ENCODE data around the gene MRPL53. TPM values are rescaled to one million over a fixed set of nuclear protein-coding genes. Genes with fewer than 3 reads are reported as not detected.
A peak's percentile ranks its signal among the peaks of the same experiment; 100 is the strongest.

Gene MRPL53
- total and polyA plus RNA-seq, 4 donors: 12.6 to 72.5 (median 36.1) TPM

GRCh38 chr2:74511104-74511989 is 38.9 kb upstream of the MRPL53 start:
- DNase-seq (ENCODE audit: low spot score): no peak
- Histone ChIP-seq H3K4me3 (ENCODE audit: low read depth in 1 of 3, low read length in 3 of 3) (no peak overlapping the region), H3K27ac (ENCODE audit: low read depth in 1 of 2, low read length in 2 of 2) (no peak overlapping the region), H3K9ac (ENCODE audit: low read depth in 1 of 2, low read length in 2 of 2) (no peak overlapping the region), H3K9me3 (ENCODE audit: control insufficient read depth in 4 of 4, low read length in 3 of 4) (no peaks in the 10 kb centered on the region), H3K27me3 (ENCODE audit: control insufficient read depth in 4 of 4, insufficient read depth in 4 of 4, low read length in 3 of 4) (peaks cover 7 to 20% (median 10%) of the 10 kb centered on the region in 4 donors), H3K36me3 (ENCODE audit: control insufficient read depth in 4 of 4, insufficient read depth in 3 of 4, low read depth in 1 of 4, low read length in 3 of 4) (no peaks in the 10 kb centered on the region), H3K4me1 (ENCODE audit: control insufficient read depth in 4 of 4, insufficient read depth in 4 of 4, low read length in 3 of 4) (peaks cover 16 to 31% (median 21%) of the 10 kb centered on the region in 4 donors)
- 36% methylated on average over 11 of the region's 11 CpGs for WGBS
- no peak for TF ChIP-seq ZBTB33 (IDR thresholded peaks at IDR 0.05)
- TF ChIP-seq NR2F2 (IDR thresholded peaks at IDR 0.05): no peak
- TF ChIP-seq FOXA2 (IDR thresholded peaks at IDR 0.05): no peak
- no peak for TF ChIP-seq HNF4G (IDR thresholded peaks at IDR 0.05)
- TF ChIP-seq HNF4A (conservative IDR thresholded peaks at IDR 0.05): no peak
- TF ChIP-seq YY1 (IDR thresholded peaks at IDR 0.05): no peak

GRCh38 chr2:74510272-74510671 is 37.8 kb upstream of the MRPL53 start:
- Histone ChIP-seq H3K9me3 (ENCODE audit: control insufficient read depth in 4 of 4, low read length in 3 of 4) (no peaks in the 10 kb centered on the region), H3K27ac (ENCODE audit: low read depth in 1 of 2, low read length in 2 of 2) (no peak overlapping the region), H3K9ac (ENCODE audit: low read depth in 1 of 2, low read length in 2 of 2) (no peak overlapping the region), H3K4me1 (ENCODE audit: control insufficient read depth in 4 of 4, insufficient read depth in 4 of 4, low read length in 3 of 4) (peaks cover 9 to 29% (median 20%) of the 10 kb centered on the region in 4 donors), H3K4me3 (ENCODE audit: low read depth in 1 of 3, low read length in 3 of 3) (no peak overlapping the region), H3K36me3 (ENCODE audit: control insufficient read depth in 4 of 4, insufficient read depth in 3 of 4, low read depth in 1 of 4, low read length in 3 of 4) (peaks cover 0 to 6% (median 2%) of the 10 kb centered on the region in 4 donors), H3K27me3 (ENCODE audit: control insufficient read depth in 4 of 4, insufficient read depth in 4 of 4, low read length in 3 of 4) (peaks cover 4 to 20% (median 9%) of the 10 kb centered on the region in 4 donors)
- no peak for DNase-seq (ENCODE audit: low spot score)
- TF ChIP-seq RXRA (IDR thresholded peaks at IDR 0.05) (no peak), HNF4A (conservative IDR thresholded peaks at IDR 0.05) (no peak), MAX (IDR thresholded peaks at IDR 0.05) (no peak)
- 80% methylated on average over 4 of the region's 4 CpGs for WGBS

GRCh38 chr2:74507926-74508520 is 35.5 kb upstream of the MRPL53 start:
- H3K4me3 ChIP-seq (ENCODE audit: low read depth in 1 of 3, low read length in 3 of 3): peak overlapping the region; percentile 70 to 92 (median 90)
- H3K27ac ChIP-seq (ENCODE audit: low read depth in 1 of 2, low read length in 2 of 2): peak overlapping the region; percentile 99
- H3K9ac ChIP-seq (ENCODE audit: low read depth in 1 of 2, low read length in 2 of 2): peak overlapping the region; percentile 53 to 91
- TF ChIP-seq GABPA (IDR thresholded peaks at IDR 0.05 in 1 of 2, conservative IDR thresholded peaks at IDR 0.05 in 1 of 2) (no peak), FOXA1 (IDR thresholded peaks at IDR 0.05) (no peak), JUND (IDR thresholded peaks at IDR 0.05) (no peak), RAD21 (IDR thresholded peaks at IDR 0.05) (no peak), YY1 (IDR thresholded peaks at IDR 0.05) (no peak), ATF3 (IDR thresholded peaks at IDR 0.05) (no peak), SP1 (IDR thresholded peaks at IDR 0.05) (no peak)
- no peak for DNase-seq (ENCODE audit: low spot score)
- peaks cover 11 to 47% (median 34%) of the 10 kb centered on the region in 4 donors for H3K4me1 ChIP-seq (ENCODE audit: control insufficient read depth in 4 of 4, insufficient read depth in 4 of 4, low read length in 3 of 4)
- peaks cover 0 to 6% (median 4%) of the 10 kb centered on the region in 4 donors for H3K36me3 ChIP-seq (ENCODE audit: control insufficient read depth in 4 of 4, insufficient read depth in 3 of 4, low read depth in 1 of 4, low read length in 3 of 4)
- peaks cover 0 to 16% (median 2%) of the 10 kb centered on the region in 4 donors for H3K27me3 ChIP-seq (ENCODE audit: control insufficient read depth in 4 of 4, insufficient read depth in 4 of 4, low read length in 3 of 4)
- no peaks in the 10 kb centered on the region for H3K9me3 ChIP-seq (ENCODE audit: control insufficient read depth in 4 of 4, low read length in 3 of 4)
- 17% methylated on average over 38 of the region's 38 CpGs for WGBS
